Hepatic stellate cell (primary cell): ENCODE measurements around the gene PUS7.
"Not testable (repeated sequence)": the region's sequence is repeated elsewhere in the genome, so short reads cannot be mapped to it uniquely, and the experiment has no call there.

Source experiments
- DNase-seq: peaks from one replicate; pipeline ENCODE4 v3.0.0; 2011; ENCODE audit warnings: low spot score

Gene PUS7

GRCh38 chr7:105497016-105497415, 25.1 kb downstream of the PUS7 start:
- no peak for DNase-seq

DNA sequence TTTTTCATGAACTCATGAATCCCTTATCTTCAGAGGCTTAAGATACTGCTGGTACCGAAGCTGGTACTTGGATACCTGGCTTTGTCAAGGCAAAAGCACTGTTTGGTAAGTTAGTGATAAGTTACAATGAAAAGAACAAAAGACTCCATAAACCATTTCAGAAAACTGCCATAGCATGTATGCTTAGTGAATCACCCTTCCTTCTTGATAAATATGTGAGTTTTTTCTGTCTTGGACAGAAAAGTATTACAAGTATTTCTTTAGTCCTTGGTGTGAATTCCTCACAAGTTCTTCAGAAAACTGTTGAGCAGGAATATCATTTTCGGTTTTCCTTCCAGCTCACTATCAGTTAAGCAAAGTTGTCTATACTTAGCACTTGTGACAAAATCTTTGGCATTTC, 25.6 kb downstream of the PUS7 start:
- DNase-seq, result peak; percentile 41

DNA sequence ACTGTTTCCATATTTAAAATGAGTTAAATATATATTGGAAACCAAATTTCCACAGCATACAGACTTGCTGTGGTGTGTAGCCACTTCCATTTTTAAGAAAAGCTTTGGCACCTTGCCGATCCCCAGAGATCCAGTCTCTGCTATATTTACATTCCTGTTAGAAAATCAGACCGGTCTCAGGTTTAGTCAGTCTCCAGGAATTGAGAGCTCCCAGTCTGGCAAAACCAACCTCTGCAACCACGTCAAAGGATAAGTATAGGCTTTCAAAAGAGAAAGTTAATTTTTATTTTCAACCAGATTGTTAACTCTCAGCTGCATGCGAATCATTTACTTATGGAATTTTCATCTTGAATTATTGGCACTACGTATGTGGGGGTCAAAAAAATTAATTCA, 28.2 kb downstream of the PUS7 start:
- DNase-seq, result peak; percentile 87

- DNase-seq, result no peak
Observed at GRCh38 chr7:105493196-105493922, 28.7 kb downstream of the PUS7 start.

DNA sequence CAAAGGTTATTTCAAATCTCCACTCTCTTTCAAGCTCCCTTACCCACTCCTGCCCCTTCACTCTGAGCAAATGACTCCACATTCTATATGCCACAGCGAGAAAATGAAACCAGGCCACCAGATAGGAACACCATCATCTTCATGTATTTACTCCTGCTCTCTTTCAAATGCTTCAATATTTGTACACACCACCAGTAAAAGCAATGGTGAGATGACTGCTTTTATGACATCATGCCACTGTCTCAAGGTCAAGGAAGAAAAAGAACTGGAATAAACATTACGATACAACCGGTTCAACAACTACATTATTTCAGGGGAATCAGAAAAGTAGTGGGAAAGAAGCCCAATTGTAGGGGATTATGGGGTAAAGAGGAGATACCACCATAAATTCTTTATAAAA, 32.7 kb downstream of the PUS7 start:
- DNase-seq, result no peak

GRCh38 chr7:105487579-105488571, 34.2 kb downstream of the PUS7 start:
- DNase-seq, result peak; percentile 75

DNA sequence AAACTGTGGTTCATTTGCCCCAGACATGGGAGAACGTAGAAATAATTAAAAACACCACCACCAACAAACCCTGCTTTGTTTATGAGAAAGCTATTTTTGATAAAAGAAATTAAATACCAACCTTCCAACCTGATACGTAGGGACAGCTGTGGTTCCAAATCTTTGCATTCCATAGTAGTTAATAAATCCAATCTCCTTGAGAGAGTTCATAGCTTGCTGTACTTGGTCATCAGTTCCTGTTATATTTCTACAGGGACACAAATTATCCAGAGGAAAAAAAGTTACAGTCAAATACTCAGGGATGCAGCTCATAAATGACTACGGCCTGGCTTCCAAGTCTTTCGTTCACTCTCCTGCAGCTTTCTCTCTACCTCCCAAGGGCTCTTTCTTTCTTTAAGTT, 41.1 kb downstream of the PUS7 start:
- peak; percentile 24 for DNase-seq

DNA sequence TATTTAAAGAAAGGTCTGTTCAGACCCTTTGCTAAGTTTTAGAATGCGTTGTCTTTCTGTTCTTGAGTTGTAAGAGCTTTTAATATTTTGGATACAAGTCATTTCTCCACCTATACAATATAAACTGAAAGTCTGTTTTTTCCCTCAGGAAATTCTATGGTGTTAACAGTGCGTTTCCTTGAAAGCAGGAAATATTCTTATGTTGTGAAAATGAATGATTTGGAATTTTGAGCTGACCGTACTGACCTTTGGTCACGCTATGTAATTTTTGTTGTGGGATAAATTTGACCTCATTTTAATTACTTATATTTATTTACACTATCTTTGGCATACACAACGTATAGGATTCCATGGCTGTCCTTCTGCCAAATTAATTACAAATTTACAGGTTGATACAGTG, 43.5 kb downstream of the PUS7 start:
- DNase-seq, result no peak

- DNase-seq, result no peak
Observed at GRCh38 chr7:105477908-105478307, 44.2 kb downstream of the PUS7 start.

- no peak for DNase-seq
Observed at GRCh38 chr7:105474045-105474444, 48.0 kb downstream of the PUS7 start.

GRCh38 chr7:105473163-105473562, 48.9 kb downstream of the PUS7 start:
- DNase-seq, result no peak

GRCh38 chr7:105470846-105471245, 51.2 kb downstream of the PUS7 start:
- no peak for DNase-seq

DNA sequence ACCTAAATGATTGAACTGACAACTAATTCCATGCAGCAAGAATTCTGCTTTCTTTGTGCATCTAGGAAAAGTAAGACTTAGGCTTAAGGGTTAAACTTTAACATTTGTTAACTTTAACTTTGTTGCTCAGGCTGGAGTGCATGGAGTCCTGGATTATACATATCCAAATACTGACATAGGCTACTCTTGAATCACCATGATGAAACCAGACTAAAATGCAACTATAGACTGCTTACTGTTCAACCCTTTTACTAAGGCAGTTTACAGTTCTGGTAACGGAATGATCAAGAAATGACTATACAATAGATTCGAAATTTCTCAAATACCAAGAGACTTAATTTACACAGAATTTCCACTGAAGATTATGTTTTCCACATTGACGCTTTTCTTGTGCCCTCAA, 52.0 kb downstream of the PUS7 start:
- DNase-seq, result no peak

GRCh38 chr7:105462765-105463420, 59.2 kb downstream of the PUS7 start:
- no peak for DNase-seq

DNA sequence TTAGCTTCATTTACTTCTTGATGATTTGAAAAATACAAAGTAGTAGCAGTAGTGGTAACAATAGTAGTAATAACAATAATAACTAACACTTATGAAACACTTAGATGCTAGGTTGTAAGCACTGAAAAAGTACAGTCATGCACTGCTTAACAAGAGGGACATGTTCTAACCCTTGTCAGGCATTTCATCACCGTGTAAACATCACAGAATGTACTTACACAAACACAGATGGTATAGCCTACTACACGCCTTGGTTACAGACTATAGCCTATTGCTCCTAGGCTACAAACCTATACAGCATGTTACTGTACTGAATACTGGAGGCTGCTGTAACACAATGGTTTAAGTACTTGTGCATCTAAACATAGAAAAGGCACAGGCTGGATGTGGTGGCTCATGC, 60.6 kb downstream of the PUS7 start:
- no peak for DNase-seq

- no peak for DNase-seq
Observed at GRCh38 chr7:105457619-105458225, 64.3 kb downstream of the PUS7 start.

DNA sequence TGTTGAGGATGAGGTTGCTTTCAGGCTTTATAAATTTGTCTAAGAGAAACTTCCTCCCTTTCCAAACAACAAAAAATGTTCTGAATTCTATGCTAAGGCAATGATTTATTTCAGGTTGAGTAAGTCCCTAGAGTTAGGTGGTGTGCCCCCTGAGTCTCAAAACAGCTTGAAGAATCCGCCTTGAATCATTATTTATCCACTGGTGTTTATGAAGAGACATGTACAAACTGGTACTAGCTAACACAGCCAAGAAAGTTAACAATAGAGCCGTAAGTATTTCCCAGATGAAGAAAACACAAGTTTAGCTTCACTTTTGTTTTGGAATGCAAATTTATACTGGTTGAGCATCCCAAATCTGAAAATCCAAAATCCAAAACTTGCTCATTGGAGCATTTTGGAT, 67.2 kb downstream of the PUS7 start:
- DNase-seq, result no peak

GRCh38 chr7:105454095-105454747, 67.8 kb downstream of the PUS7 start:
- DNase-seq, result peak; percentile 76

DNA sequence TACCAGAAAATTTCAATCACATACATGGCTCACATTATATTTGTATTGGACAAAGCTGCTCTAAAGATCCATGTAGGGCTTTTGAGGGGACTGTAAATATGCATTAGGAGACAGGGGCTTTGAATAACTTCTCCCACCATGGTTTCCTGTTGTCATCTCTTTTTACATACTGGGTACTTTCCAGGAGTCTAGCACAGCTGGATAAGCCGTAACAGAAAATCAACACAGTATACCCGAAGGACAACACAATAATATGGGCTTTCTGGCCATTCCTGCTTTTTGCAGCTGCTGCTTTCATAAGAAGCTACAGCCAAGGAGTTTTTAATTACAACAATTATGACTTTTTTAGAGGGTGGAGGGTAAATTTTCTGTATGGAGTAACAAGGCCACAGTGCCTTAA, 70.0 kb downstream of the PUS7 start:
- DNase-seq, result no peak

GRCh38 chr7:105450870-105451269, 71.2 kb downstream of the PUS7 start:
- DNase-seq, result not testable (repeated sequence)

DNA sequence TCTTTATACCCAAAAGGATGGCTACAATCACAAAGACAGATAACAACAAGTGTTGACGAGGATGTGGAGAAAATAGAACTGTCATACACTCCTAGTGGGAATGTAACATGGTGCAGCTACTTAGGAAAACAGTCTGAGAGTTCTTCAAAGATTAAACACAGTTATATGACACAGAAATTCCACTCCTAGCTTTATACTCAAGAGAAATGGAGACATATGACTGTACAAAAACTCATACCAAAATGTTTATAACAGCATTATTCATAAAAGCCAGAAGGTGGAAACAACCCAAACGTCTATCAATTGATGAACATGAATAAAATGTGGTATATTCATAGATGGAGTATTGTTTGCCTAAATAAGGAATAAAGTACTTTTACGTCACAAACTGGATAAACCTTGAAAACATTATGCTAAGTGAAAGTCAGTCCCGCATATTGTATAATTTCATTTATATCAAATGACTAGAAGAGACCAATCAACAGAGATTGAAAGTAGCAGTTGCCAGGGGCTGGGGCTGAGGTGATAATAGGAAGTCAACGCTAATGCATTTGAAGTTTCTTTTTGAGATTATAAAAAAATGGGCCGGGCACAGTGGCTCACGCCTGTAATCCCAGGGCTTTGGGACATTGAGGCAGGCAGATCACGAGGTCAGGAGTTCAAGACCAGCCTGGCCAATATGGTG, 71.8 kb downstream of the PUS7 start:
- DNase-seq, result no peak
